ENCODE data around the gene RPN2. TPM values are rescaled to one million over a fixed set of nuclear protein-coding genes. Genes with fewer than 3 reads are reported as not detected.

The RPN2 gene
- total and polyA plus RNA-seq, 4 donors, result 153 to 241 (median 177) TPM

GRCh38 chr20:37228656-37229055 lies 49.5 kb downstream of the RPN2 start:
- Histone ChIP-seq H3K36me3 (ENCODE audit: control insufficient read depth in 4 of 4, insufficient read depth in 3 of 4, low read depth in 1 of 4, low read length in 3 of 4) (peaks cover 4 to 96% (median 85%) of the 10 kb centered on the region in 4 donors), H3K27ac (ENCODE audit: low read depth in 1 of 2, low read length in 2 of 2) (no peak overlapping the region), H3K4me1 (ENCODE audit: control insufficient read depth in 4 of 4, insufficient read depth in 4 of 4, low read length in 3 of 4) (no peaks in the 10 kb centered on the region), H3K9me3 (ENCODE audit: control insufficient read depth in 4 of 4, low read length in 3 of 4) (no peaks in the 10 kb centered on the region), H3K4me3 (ENCODE audit: low read depth in 1 of 3, low read length in 3 of 3) (no peak overlapping the region), H3K9ac (ENCODE audit: low read depth in 1 of 2, low read length in 2 of 2) (no peak overlapping the region), H3K27me3 (ENCODE audit: control insufficient read depth in 4 of 4, insufficient read depth in 4 of 4, low read length in 3 of 4) (no peaks in the 10 kb centered on the region)
- no peak for DNase-seq (ENCODE audit: low spot score)
- TF ChIP-seq, protein P1, sequence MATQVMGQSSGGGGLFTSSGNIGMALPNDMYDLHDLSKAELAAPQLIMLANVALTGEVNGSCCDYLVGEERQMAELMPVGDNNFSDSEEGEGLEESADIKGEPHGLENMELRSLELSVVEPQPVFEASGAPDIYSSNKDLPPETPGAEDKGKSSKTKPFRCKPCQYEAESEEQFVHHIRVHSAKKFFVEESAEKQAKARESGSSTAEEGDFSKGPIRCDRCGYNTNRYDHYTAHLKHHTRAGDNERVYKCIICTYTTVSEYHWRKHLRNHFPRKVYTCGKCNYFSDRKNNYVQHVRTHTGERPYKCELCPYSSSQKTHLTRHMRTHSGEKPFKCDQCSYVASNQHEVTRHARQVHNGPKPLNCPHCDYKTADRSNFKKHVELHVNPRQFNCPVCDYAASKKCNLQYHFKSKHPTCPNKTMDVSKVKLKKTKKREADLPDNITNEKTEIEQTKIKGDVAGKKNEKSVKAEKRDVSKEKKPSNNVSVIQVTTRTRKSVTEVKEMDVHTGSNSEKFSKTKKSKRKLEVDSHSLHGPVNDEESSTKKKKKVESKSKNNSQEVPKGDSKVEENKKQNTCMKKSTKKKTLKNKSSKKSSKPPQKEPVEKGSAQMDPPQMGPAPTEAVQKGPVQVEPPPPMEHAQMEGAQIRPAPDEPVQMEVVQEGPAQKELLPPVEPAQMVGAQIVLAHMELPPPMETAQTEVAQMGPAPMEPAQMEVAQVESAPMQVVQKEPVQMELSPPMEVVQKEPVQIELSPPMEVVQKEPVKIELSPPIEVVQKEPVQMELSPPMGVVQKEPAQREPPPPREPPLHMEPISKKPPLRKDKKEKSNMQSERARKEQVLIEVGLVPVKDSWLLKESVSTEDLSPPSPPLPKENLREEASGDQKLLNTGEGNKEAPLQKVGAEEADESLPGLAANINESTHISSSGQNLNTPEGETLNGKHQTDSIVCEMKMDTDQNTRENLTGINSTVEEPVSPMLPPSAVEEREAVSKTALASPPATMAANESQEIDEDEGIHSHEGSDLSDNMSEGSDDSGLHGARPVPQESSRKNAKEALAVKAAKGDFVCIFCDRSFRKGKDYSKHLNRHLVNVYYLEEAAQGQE (IDR thresholded peaks at IDR 0.05), result no peak
- TF ChIP-seq, protein P2, sequence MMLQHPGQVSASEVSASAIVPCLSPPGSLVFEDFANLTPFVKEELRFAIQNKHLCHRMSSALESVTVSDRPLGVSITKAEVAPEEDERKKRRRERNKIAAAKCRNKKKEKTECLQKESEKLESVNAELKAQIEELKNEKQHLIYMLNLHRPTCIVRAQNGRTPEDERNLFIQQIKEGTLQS (IDR thresholded peaks at IDR 0.05), result no peak
- no peak for TF ChIP-seq NR2F2 (IDR thresholded peaks at IDR 0.05)
- TF ChIP-seq TAF1 (conservative IDR thresholded peaks at IDR 0.05), result no peak
- TF ChIP-seq EGR1 (IDR thresholded peaks at IDR 0.05; ENCODE audit: low read depth in 2 of 2), result no peak
- TF ChIP-seq ZBTB33 (IDR thresholded peaks at IDR 0.05), result no peak
- no peak for TF ChIP-seq HNF4A (conservative IDR thresholded peaks at IDR 0.05)
- no peak for TF ChIP-seq FOXA2 (IDR thresholded peaks at IDR 0.05)
- TF ChIP-seq, protein P3, sequence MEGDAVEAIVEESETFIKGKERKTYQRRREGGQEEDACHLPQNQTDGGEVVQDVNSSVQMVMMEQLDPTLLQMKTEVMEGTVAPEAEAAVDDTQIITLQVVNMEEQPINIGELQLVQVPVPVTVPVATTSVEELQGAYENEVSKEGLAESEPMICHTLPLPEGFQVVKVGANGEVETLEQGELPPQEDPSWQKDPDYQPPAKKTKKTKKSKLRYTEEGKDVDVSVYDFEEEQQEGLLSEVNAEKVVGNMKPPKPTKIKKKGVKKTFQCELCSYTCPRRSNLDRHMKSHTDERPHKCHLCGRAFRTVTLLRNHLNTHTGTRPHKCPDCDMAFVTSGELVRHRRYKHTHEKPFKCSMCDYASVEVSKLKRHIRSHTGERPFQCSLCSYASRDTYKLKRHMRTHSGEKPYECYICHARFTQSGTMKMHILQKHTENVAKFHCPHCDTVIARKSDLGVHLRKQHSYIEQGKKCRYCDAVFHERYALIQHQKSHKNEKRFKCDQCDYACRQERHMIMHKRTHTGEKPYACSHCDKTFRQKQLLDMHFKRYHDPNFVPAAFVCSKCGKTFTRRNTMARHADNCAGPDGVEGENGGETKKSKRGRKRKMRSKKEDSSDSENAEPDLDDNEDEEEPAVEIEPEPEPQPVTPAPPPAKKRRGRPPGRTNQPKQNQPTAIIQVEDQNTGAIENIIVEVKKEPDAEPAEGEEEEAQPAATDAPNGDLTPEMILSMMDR (IDR thresholded peaks at IDR 0.05; ENCODE audit: low read depth, low read length, missing input control), result no peak
- no peak for TF ChIP-seq RAD21 (IDR thresholded peaks at IDR 0.05)
- no peak for TF ChIP-seq GABPA (IDR thresholded peaks at IDR 0.05 in 1 of 2, conservative IDR thresholded peaks at IDR 0.05 in 1 of 2)
- no peak for TF ChIP-seq YY1 (IDR thresholded peaks at IDR 0.05)
- WGBS, result 95% methylated on average over 5 of the region's 5 CpGs

DNA sequence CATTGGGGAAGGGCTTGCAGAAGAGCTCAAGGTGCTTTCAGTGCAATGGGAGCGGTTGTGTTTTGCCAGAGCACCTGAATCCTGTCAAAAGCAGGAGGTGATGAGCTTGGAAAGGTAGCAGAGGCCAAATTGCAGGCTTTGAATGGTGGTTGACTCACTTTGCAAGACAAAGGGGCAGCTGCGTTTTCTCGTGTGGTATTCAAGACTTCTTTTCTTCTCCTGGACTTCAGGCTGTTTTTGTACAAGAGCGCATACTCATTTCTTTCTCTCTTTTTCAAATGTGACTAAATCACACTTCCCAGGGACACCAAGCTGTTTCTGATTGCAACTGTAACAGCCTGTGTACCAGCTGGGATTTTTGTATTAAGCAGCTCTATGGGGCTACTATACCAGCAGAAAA lies 50.2 kb downstream of the RPN2 start:
- no peak for DNase-seq (ENCODE audit: low spot score)
- H3K9me3 ChIP-seq (ENCODE audit: control insufficient read depth in 4 of 4, low read length in 3 of 4), result no peaks in the 10 kb centered on the region
- no peak overlapping the region for H3K9ac ChIP-seq (ENCODE audit: low read depth in 1 of 2, low read length in 2 of 2)
- H3K27ac ChIP-seq (ENCODE audit: low read depth in 1 of 2, low read length in 2 of 2), result no peak overlapping the region
- H3K36me3 ChIP-seq (ENCODE audit: control insufficient read depth in 4 of 4, insufficient read depth in 3 of 4, low read depth in 1 of 4, low read length in 3 of 4), result peaks cover 4 to 96% (median 82%) of the 10 kb centered on the region in 4 donors
- H3K27me3 ChIP-seq (ENCODE audit: control insufficient read depth in 4 of 4, insufficient read depth in 4 of 4, low read length in 3 of 4), result no peaks in the 10 kb centered on the region
- no peak overlapping the region for H3K4me3 ChIP-seq (ENCODE audit: low read depth in 1 of 3, low read length in 3 of 3)
- WGBS, result 94% methylated on average over 4 of the region's 4 CpGs
- no peaks in the 10 kb centered on the region for H3K4me1 ChIP-seq (ENCODE audit: control insufficient read depth in 4 of 4, insufficient read depth in 4 of 4, low read length in 3 of 4)
- TF ChIP-seq SP1 (IDR thresholded peaks at IDR 0.05), result no peak
- TF ChIP-seq JUND (IDR thresholded peaks at IDR 0.05), result no peak
- TF ChIP-seq, protein P3 (IDR thresholded peaks at IDR 0.05; ENCODE audit: low read depth, low read length, missing input control), result no peak
- TF ChIP-seq YY1 (IDR thresholded peaks at IDR 0.05), result no peak
- no peak for TF ChIP-seq GABPA (IDR thresholded peaks at IDR 0.05 in 1 of 2, conservative IDR thresholded peaks at IDR 0.05 in 1 of 2)
- TF ChIP-seq HNF4A (conservative IDR thresholded peaks at IDR 0.05), result no peak
- TF ChIP-seq FOXA2 (IDR thresholded peaks at IDR 0.05), result no peak
- no peak for TF ChIP-seq RAD21 (IDR thresholded peaks at IDR 0.05)
- TF ChIP-seq ZBTB33 (IDR thresholded peaks at IDR 0.05), result no peak
- TF ChIP-seq NR2F2 (IDR thresholded peaks at IDR 0.05), result no peak
- TF ChIP-seq RXRA (IDR thresholded peaks at IDR 0.05), result no peak
- TF ChIP-seq, protein P1 (IDR thresholded peaks at IDR 0.05), result no peak

Measured in liver (tissue), 9 donors.